ENCODE results near the gene RASGRP4.
A peak's percentile ranks its signal among the peaks of the same experiment; 100 is the strongest.
"Not testable (repeated sequence)": the region's sequence is repeated elsewhere in the genome, so short reads cannot be mapped to it uniquely, and the experiment has no call there.

Gene RASGRP4

DNA sequence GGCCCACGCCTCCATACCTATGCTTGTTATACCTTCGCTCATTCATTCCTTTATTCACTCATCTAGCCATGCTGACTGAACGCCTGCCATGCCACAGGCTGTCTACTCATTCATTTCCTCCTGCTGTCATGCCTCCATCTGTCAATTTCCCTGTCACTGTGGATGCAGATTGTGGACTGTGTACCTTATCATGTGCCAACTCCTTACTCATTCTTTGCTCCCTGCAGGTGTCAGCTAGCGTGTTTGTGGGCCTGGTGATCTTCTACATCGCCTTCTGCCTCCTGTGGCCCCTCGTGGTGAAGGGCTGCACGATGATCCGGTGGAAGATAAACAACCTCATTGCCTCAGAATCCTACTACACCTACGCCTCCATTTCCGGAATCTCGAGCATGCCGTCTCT lies 55.7 kb downstream of the RASGRP4 start:
- DNase-seq (ENCODE audit: low read depth): no peak

DNA sequence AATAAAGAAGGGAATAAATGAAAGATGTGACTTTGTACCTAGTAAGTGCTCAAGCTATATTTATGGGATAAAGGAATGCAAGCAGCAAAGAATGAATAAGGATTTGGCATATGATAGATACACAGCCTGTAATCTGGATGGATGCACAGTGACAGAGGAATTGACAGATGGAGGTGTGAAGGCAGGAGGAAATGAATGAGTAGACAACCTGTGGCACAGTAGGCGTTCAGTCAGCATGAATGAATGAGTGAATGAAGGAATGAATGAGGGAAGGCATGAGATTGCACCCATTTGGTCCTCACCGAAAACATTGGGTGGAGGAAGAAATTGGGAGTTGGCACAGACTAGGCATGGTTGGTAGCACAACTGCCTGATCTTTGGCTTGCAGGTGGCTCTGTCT lies 56.4 kb downstream of the RASGRP4 start:
- DNase-seq (ENCODE audit: low read depth): no peak

DNA sequence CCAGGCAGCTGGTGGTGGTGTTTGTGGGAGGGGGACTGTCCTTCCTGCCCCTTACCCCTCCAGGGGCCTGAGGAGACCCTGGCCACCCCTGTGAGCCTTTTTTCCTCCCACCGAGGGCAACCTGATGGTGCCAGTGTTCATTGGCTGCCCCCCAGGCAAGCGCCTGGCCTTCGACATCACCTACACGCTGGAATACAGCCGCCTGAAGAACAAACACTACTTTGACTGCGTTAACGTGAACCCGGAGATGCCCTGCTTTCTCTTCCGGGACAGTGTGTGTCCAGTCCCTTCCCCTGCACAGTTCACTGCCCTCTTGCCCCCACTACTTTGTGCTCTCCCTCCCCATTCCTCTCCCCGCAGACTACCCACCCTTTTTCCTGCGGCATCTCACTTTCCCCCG lies 59.0 kb downstream of the RASGRP4 start:
- DNase-seq (ENCODE audit: low read depth): no peak

DNA sequence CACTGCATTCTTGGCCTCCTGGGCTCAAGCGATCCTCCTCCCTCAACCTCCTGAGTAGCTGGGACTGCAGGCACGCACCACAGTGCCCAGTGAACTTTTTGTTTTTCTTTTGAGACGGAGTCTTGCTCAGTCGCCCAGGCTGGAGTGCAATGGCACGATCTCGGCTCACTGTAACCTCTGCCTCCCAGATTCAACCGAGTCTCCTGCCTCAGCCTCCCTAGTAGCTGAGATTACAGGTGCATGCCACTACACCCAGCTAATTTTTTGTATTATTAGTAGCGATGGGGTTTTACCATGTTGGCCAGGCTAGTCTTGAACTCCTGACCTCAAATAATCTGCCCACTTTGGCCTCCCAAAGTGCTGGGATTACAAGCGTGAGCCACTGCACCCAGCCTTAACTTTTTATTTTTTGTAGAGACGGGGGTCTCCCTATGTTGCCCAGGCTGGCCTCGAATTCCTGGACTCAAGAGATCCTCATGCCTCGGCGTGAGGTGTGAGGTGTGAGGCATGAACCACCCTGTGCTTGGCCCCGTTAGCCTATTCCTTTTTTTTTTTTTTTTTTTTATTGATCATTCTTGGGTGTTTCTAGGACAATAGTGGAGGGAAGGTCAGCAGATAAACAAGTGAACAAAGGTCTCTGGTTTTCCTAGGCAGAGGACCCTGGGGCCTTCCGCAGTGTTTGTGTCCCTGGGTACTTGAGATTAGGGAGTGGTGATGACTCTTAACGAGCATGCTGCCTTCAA lies 62.9 kb downstream of the RASGRP4 start:
- DNase-seq (ENCODE audit: low read depth): not testable (repeated sequence)

DNA sequence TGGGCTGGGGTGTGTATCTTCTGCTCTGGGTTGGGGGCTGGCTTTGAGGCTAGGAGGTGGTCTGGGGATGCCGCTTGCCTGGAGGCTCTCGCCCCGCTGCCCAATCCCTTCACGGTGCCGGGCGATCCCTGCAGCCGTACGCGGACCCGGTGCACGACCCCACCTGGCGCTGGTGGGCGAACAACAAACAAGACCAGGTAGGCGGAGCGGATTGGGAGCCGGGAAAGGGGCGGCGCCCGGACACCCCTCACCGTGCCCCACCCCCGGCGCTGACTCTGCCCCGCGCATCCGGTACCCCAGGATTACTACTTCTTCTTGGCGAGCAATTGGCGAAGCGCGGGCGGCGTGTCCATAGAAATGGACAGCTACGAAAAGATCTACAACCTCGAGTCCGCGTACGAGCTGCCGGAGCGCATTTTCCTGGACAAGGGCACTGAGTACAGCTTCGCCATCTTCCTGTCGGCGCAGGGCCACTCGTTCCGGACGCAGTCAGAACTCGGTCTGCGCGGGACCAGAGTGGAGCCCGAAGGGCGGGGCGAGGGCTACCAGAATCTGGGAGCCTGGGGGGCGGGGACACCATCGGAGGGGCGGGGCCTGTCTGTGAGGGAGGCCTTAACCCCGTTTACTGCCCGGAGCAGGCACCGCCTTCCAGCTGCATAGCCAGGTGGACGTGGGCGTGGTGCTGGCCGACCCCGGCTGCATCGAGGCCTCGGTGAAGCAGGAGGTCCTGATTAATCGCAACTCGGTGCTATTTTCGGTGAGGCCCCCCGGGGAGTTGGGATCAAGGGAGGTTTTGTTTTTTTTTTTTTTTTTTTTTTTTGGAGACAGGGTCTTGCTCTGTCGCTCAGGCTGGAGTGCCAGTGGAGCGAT lies 63.7 kb downstream of the RASGRP4 start:
- peak; percentile 69 for DNase-seq (ENCODE audit: low read depth)

DNA sequence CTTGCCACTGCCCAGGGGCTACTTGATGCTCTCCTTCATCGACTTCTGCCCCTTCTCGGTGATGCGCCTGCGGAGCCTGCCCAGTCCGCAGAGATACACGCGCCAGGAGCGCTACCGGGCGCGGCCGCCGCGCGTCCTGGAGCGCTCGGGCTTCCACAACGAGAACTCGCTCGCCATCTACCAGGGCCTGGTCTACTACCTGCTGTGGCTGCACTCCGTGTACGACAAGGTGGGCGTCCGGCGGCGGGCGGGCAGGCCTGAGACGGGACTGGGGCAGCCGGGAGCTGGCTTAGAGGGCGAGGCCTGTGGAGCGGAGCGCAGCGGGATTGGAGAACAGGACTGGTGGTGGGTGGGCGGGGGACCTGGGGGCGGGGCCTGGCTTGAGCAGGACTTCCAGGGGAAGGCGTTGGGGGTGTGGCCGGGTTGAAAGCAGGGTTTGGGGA lies 64.4 kb downstream of the RASGRP4 start:
- peak; percentile 57 for DNase-seq (ENCODE audit: low read depth)

DNA sequence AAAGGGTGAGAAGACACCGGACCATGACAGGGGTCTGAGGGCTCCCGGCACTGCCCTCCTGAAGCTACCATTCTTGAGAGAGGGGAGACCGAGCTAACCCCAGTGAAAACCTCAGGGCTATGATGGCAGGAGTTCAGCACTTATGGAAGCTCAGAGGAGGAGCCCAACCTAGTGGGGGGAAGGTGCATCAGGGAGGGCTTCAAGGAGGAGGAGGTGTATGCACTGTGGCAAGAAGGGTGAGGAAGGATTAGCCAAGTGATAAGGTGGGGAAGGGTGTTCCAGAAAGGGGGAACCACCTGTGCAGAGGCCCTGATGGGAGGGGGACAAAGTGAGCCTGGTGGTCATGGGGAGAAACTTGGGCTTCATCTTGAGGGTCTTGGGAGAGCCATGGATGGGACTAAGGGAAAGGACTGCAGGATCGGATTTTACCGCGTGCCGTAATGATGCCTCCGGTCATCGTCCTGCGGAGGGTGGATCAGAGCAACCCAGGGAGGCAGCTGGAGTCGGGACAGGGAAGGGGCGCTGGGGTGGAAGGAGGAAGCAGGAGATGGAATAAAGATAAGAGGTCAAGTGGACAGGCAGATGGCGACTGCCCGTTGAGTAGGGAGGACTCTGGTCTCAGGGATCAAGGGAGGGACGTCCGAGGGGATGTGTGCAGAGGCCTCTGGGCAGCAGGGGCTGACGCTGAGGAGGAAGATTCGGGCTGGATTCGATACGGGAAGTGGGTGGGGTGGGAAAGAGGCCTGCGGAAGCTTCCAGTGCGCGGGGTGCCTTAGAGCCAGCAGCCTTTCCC lies 65.0 kb downstream of the RASGRP4 start:
- DNase-seq (ENCODE audit: low read depth): no peak

DNA sequence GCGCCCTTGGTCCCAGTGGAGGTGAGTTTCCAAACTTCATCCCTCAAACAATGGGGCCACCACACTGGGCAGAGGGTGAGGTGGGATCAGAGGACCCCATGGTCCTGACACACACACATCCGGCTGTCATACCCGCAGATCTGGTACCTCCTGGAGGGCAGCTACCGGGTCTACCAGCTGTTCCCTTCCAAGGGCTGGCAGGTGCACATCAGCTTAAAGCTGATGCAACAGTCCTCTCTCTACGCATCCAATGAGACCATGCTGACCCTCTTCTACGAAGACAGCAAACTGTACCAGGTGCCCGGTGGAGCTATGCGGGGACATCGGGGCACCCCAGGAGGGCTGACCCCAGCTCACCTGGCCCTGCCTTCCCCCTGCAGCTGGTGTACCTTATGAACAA lies 65.7 kb downstream of the RASGRP4 start:
- no peak for DNase-seq (ENCODE audit: low read depth)

DNA sequence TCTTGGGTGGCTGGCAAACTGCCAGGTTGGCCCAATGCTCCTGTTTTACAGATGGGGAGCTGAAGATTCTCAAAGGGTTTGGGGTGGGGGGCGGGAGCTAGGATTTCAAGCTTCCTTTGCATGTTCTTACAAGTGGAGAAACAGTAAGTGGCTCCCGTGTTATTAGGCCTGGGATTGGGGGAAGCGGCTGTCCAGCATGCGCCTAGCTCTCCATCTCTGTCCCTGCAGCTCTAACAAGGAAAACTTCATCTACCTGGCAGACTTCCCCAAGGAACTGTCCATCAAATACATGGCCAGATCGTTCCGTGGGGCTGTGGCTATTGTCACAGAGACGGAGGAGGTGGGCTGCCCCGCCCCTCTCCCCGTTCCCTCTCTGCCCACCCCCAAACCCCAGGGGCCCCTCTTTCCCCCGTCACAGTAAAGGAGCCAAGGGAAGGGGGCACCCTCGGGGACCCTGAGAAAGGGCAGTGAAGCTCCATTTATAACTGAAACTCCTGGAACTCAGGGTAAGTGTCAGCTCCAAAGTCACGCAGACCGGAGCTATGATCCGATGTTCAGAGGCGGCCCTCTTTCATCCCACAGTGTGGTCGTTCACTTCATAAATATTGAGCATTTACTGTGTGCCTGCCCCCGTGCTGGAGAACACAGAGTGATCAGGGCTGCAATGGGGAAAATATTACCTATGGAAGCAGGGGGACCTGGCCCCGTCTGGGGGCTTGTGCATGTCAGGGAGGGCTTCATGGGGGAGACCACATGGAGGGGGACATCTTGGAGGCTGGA lies 66.6 kb downstream of the RASGRP4 start:
- no peak for DNase-seq (ENCODE audit: low read depth)
